GM19468 (cell line): Measurements from ENCODE around the gene TENM4.

Experiments
- ATAC-seq: cut with Tn5 transposase; IDR thresholded peaks from one replicate; pipeline ENCODE4 v1.9.1; 2021; ENCODE audit warnings: mild to moderate bottlenecking, moderate library complexity, moderate number of reproducible peaks; ENCODE audit not compliant: unreplicated experiment; ENCODE audit errors: extremely low read depth

Gene TENM4

DNA sequence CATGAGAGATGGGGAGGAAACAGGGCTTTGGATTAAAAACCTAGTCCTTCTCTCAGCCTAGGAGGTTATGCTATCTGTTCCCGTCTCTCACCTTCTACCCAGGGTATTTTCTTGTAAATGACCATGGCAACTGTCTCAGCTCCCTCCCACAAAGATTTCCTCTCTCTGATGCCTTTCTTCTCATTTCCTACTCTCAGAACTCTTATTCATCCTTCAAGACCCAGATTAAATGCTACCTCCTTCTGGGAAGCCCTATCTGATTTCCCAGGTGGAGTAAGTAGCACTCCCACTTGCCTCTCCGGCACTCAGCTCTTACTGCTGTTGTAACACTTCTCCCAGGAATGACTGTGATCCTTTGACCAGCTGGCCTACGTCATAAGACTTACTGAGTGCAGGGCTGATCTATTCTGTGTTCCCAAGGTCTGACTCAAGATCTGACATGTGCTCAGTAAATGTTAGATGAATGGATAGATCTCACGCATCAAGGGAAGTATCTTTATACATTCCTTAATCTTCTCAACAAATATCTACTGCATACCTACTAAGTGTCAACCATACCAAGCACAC is 175.0 kb downstream of the TENM4 start:
- no peak for ATAC-seq

GRCh38 chr11:79264284-79264683 is 176.5 kb downstream of the TENM4 start:
- ATAC-seq, result no peak

- ATAC-seq, result no peak
Measured at GRCh38 chr11:79263001-79263400, 177.8 kb downstream of the TENM4 start.

- ATAC-seq, result no peak
Measured at GRCh38 chr11:79262221-79262620, 178.6 kb downstream of the TENM4 start.

DNA sequence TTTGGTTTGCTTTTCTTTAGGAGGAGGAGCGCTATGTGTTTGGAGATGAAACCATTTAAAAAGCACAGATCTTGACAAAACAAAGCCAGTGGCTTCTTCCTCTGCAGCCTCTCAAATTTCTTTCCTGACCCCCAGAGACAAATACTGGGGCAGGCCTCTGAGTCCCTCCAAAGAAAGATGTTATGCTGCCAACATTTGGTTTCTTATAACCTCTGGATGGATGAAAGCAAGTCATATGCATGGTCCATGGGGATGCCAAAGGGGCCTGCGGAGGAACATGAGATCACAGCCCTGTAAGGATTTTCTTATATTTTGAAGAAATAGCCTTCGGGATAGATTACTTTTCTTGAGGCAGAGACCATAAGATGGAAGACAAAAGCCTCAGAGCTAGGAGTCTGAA is 179.1 kb downstream of the TENM4 start:
- no peak for ATAC-seq

GRCh38 chr11:79259800-79260199 is 181.0 kb downstream of the TENM4 start:
- no peak for ATAC-seq

- no peak for ATAC-seq
Measured at GRCh38 chr11:79258576-79258975, 182.3 kb downstream of the TENM4 start.

- ATAC-seq, result no peak
Measured at GRCh38 chr11:79255965-79256364, 184.9 kb downstream of the TENM4 start.

DNA sequence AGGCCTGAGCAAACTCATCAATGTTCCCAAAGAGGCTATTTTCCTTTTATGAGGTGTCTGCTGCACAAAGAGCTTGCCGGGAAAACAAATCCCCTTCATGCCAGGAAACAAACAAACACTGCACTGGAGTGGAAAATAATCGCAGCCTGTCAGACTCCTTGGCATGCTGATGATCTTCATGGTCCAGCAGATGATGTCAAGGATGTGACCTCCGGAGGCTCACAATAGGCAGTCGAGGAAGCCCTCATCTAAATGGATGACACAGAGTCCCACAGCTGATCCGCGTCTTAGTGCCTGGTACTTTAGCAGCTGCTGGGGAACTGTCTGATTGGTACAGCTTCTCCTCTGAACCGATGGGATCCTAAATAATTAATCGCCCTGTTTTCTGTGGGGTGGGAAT is 187.6 kb downstream of the TENM4 start:
- ATAC-seq, result no peak

GRCh38 chr11:79249295-79249993 is 191.4 kb downstream of the TENM4 start:
- ATAC-seq, result no peak

- no peak for ATAC-seq
Measured at GRCh38 chr11:79244798-79245197, 196.0 kb downstream of the TENM4 start.

GRCh38 chr11:79244241-79244772 is 196.5 kb downstream of the TENM4 start:
- no peak for ATAC-seq

DNA sequence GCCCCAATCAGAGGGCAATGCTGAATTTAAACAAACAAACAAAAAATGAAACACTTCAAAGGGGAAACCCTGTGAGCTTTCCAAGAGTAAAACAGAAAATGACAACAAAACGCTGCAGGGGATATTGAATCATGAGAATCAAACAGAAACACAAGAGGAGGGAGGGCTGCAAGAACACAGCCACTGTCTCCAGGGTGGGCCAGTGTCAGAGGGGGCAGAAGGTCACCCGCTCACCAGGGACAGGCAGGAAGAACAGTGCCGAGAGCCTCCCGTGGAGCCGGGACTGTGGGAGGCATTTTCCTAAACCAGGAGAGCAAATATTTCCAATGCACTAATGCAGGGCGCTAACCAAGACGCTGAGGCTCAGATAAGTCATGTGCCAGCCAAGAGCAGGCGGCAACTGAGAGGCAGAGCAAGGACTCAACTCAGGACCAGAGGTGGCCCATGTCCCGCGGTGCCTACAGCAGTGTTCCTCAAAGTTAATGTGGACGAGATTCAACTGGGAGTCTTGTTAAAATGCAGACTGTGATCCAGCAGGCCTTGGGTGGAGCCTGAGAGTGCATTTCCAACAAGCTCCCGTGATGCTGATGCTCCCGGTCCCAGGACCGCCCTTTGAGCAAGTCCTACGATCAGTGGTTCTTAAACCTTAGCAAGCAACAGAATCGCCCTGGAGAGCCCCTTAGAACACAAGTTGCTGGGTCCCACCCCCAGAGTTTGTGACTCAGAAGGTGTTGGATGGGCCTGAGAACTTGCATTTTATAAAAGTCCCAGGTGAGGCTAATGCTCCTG is 197.2 kb downstream of the TENM4 start:
- no peak for ATAC-seq

DNA sequence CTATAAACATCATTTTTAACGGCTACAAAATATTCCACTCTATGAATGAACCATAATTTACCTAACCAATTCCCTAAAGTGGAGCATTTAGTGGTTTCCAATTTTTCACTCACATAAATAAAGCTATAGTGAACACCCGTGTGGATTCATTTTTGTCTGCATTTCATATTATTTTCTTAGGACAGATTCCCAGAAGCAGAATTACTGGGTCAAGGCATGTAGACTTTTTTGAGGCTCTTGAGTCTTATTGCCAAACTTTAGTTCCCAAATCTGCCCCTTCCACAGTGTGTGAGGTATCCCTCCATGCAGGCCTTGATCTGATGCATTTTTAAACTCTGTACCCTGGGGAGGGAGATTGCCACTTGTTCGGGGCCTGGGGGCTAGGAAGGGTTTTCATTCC is 198.2 kb downstream of the TENM4 start:
- ATAC-seq, result no peak

- ATAC-seq, result no peak
Measured at GRCh38 chr11:79241852-79242241, 199.0 kb downstream of the TENM4 start.

DNA sequence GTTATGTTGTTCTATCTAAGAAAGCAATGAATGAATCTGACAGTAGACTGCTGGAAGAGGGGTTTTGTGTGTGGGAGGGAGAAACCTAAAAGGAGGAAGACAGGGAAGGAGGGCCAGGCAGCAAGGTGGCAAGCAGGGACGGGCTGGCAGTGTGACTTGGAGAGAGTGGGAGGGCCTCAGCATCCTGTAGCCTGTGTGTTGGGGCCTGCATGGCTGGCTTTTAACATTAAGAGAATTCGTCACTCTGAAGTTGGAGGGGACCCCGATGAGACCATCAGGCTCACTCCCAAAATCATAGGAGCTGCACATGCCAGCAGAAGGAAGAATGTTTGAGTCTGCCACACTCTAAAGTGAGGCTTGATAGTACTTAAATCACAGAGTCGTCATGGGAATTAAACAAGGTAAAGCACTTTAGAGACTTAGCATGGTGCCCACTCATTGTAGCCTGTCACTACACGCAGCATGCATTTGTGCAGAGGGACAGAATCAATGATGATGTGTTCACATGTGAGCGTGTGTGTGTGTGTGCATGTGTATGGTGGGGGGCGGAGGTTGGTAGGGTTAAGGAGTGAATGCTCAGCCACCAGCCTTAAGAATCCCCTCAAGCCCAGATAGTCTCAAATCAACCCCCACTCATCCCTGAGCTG is 199.5 kb downstream of the TENM4 start:
- no peak for ATAC-seq

DNA sequence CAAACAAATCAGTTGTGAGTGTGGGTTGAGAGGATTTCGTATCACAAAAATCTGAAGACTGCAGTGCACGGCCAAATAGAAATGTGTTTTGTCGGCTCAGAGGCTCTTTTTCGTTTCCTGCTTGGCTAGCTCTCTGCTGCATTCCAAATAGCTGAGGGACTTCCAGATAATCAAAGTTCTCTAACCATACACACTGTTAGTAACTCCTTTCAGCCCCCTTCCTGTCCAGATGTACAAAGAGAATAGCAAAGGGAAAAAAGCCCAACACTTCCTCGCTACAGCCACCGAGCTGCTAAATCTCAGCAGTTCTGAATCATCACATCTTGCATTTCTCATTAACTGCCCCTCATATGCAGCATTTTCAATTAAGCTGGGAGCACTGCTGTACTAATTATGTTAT is 203.1 kb downstream of the TENM4 start:
- no peak for ATAC-seq

GRCh38 chr11:79237091-79237490 is 203.7 kb downstream of the TENM4 start:
- ATAC-seq, result no peak

- ATAC-seq, result no peak
Measured at GRCh38 chr11:79236541-79236971, 204.3 kb downstream of the TENM4 start.

DNA sequence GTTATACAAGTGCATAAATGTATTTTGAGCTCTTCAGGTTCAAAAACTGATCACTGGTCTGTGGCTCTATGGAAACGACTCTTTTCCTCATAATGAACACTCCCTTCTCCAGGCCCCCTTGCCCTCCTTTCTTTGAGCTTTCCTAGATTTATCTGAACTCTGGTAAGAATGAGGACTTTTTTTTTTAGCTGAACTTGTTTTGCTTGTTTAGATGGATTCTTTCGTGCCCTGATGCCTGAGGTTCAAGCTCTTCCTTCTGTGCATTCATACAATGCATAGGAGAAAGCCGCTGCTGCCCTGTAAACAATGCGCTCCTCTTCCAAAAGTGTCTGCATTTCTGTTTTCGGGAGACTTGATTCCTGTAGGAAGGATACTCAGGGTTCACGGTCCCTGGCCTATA is 205.1 kb downstream of the TENM4 start:
- ATAC-seq, result no peak

DNA sequence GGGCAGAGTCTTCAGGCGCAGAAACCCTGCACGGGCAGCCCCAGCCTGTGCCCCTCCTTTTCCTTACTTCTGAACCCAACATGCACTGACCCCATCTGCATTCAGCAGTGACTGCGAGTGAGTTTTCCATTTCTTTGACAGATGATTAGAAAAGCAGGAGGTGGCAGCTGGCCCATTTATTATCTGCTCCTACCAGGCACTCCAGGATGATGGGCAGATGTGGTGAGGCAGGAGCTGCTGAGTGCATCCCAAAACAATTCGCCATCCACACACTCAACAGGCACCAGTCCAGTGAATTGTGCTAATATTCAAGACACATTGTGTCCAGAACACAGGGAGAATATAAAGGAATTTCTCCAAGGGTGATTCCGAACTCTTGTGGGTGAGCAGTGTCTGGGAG is 208.5 kb downstream of the TENM4 start:
- no peak for ATAC-seq
